OCI-LY7 (cell line): ENCODE results near the gene VASH2. TPM values are rescaled to one million over a fixed set of nuclear protein-coding genes. Genes with fewer than 3 reads are reported as not detected.

Experiments
- BruUV-seq: library from RNA; stranded (reverse); fragments of 400-500 nt; replicated peaks from 2 replicates; lab custom pipeline; 2021; lab: Mats Ljungman, UMichigan
- CTCF ChIA-PET: fragments of 300-600 bp; sonication (Branson Sonifier 250); formaldehyde crosslinking; loops from one replicate; lab custom pipeline; 2022; ENCODE audit warnings: antibody characterized with exemption; ENCODE audit not compliant: unreplicated experiment; lab: Charles Lee
- POLR2A ChIA-PET: fragments of 300-600 bp; sonication (Branson Sonifier 250); formaldehyde crosslinking; loops from one replicate; lab custom pipeline; 2022; ENCODE audit warnings: antibody characterized with exemption; lab: Charles Lee
- DNase-seq: peaks from one replicate; pipeline ENCODE4 v3.0.0-alpha.2; 2015; ENCODE audit warnings: low spot score
- H2AFZ ChIP-seq: fragments of 200-600 bp; sonication (generic), shearing (Covaris generic); 2 replicates; pipeline ENCODE4 v1.6.1; 2014; ENCODE audit warnings: mild to moderate bottlenecking, antibody characterized with exemption, low read length, moderate library complexity
- H3K27ac ChIP-seq: fragments of 200-600 bp; sonication (generic); 2 replicates; pipeline ENCODE4 v1.5.1; 2014; ENCODE audit warnings: mixed run types, low read depth, mild to moderate bottlenecking, moderate library complexity, low read length, inconsistent platforms; ENCODE audit not compliant: poor library complexity, severe bottlenecking
- H3K36me3 ChIP-seq: fragments of 200-600 bp; sonication (generic); 2 replicates; pipeline ENCODE4 v1.6.1; 2014; ENCODE audit warnings: mild to moderate bottlenecking, antibody characterized with exemption, low read length, moderate library complexity, mixed read lengths; ENCODE audit not compliant: insufficient read depth
- H3K4me1 ChIP-seq: fragments of 200-600 bp; sonication (generic); 2 replicates; pipeline ENCODE4 v1.5.1; 2014; ENCODE audit warnings: mild to moderate bottlenecking, low read length; ENCODE audit not compliant: insufficient read depth, poor library complexity, severe bottlenecking
- H3K4me2 ChIP-seq: fragments of 200-600 bp; sonication (generic); 2 replicates; pipeline ENCODE4 v1.6.1; 2014; ENCODE audit warnings: mild to moderate bottlenecking, low read length
- H3K4me3 ChIP-seq: fragments of 200-600 bp; sonication (generic); 2 replicates; pipeline ENCODE4 v1.5.1; 2014; ENCODE audit warnings: mild to moderate bottlenecking, low read depth, low read length; ENCODE audit not compliant: poor library complexity, severe bottlenecking
- H3K79me2 ChIP-seq: fragments of 200-600 bp; sonication (generic); 2 replicates; pipeline ENCODE4 v1.6.1; 2016; ENCODE audit warnings: low read depth, mild to moderate bottlenecking, low read length, moderate library complexity, mixed read lengths; ENCODE audit not compliant: insufficient read depth
- H3K9me2 ChIP-seq: fragments of 200-600 bp; sonication (generic); 2 replicates; pipeline ENCODE4 v1.6.1; 2016; ENCODE audit warnings: mild to moderate bottlenecking, low read length, mixed read lengths; ENCODE audit not compliant: insufficient read depth
- H3K9me3 ChIP-seq: fragments of 200-600 bp; sonication (generic); 2 replicates; pipeline ENCODE4 v1.6.1; 2014; ENCODE audit warnings: mild to moderate bottlenecking, mixed run types, low read length, mixed read lengths
- H4K20me1 ChIP-seq: fragments of 200-600 bp; sonication (generic); 2 replicates; pipeline ENCODE4 v1.6.1; 2014; ENCODE audit warnings: mild to moderate bottlenecking, antibody characterized with exemption, low read length, moderate library complexity, mixed read lengths; ENCODE audit not compliant: insufficient read depth
- EZH2phosphoT487 ChIP-seq: fragments of 200-600 bp; sonication (generic); IDR thresholded peaks from 2 replicates; pipeline ENCODE4 v1.6.1; 2018; ENCODE audit warnings: low read depth, borderline replicate concordance, mild to moderate bottlenecking, mixed run types, antibody characterized with exemption, low read length, moderate library complexity, mixed read lengths
- intact Hi-C: fragments of 100-400 bp; cut with micrococcal nuclease; formaldehyde crosslinking; loops from one replicate; pipeline ENCODE4 v1.10.0; 2022; ENCODE audit not compliant: unreplicated experiment
- total RNA-seq, 2 experiments: library from RNA; depleted of rRNA in 1 of 2; stranded (reverse); fragments of >200 nt in 1 of 2; shearing (Covaris generic) in 1 of 2; gene quantifications; 2 replicates each; pipeline ENCODE4 v1.2.3, GENCODE V29; 2014 to 2022
- TF ChIP-seq, protein P1 (sequence below): fragments of 200-600 bp; sonication (generic); conservative IDR thresholded peaks from 2 replicates; pipeline ENCODE4 v1.5.1; 2014; ENCODE audit warnings: mild to moderate bottlenecking, antibody characterized with exemption, low read length, moderate library complexity, mixed read lengths

VASH2 gene
- total RNA-seq, 2 experiments from 2014 or later = 7.3 to 7.4 TPM

DNA sequence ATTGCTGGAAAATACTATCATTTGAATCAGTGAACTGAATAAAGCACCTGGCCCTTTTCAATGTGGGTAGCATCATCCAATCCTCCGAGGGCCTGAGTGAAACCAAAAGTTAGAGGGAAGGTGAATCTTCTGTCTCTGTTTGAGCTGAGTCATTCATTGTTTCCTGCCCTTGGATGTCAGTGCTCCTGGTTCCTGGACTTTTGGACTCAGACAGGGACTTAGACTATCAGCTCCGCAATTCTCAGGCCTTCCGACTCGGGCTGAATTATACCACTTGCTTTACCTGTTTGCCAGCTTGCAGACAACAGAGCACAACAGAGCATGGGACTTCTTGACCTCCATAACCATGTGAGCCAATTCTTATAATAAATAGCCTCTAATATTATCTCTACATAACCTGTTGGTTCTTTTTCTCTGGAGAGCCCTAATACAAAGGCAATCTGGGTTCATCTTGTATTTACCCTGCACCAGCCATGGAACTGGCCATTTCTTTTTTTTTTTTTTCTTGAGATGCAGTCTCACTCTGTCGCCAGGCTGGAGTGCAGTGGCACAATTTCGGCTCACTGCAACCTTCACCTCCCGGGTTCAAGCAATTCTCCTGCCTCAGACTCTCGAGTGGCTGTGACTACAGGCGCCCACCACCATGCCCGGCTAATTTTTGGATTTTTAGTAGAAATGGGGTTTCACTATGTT is 19.2 kb upstream of the VASH2 start:
- intact Hi-C loops = no loop called here
- ChIA-PET POLR2A (interaction anchor here (0.7 to 1.0 kb wide), 2 partner anchors 8 to 83 kb away, joined by 3 to 4 read pairs; no protein-coding TSS in a partner anchor), CTCF (no interaction called here)
- Histone ChIP-seq H3K27ac (no peak overlapping the region), H3K4me3 (no peak overlapping the region), H3K79me2 (no peaks in the 10 kb centered on the region), H3K9me2 (no peaks in the 10 kb centered on the region), H3K4me1 (peaks cover 12% of the 10 kb centered on the region), H3K4me2 (no peak overlapping the region), H3K36me3 (no peaks in the 10 kb centered on the region), H2AFZ (no peak overlapping the region; the same call in 1 of the 2 replicates), H3K9me3 (no peaks in the 10 kb centered on the region), H4K20me1 (no peaks in the 10 kb centered on the region)
- TF ChIP-seq, protein P1, sequence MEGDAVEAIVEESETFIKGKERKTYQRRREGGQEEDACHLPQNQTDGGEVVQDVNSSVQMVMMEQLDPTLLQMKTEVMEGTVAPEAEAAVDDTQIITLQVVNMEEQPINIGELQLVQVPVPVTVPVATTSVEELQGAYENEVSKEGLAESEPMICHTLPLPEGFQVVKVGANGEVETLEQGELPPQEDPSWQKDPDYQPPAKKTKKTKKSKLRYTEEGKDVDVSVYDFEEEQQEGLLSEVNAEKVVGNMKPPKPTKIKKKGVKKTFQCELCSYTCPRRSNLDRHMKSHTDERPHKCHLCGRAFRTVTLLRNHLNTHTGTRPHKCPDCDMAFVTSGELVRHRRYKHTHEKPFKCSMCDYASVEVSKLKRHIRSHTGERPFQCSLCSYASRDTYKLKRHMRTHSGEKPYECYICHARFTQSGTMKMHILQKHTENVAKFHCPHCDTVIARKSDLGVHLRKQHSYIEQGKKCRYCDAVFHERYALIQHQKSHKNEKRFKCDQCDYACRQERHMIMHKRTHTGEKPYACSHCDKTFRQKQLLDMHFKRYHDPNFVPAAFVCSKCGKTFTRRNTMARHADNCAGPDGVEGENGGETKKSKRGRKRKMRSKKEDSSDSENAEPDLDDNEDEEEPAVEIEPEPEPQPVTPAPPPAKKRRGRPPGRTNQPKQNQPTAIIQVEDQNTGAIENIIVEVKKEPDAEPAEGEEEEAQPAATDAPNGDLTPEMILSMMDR = no peak
- TF ChIP-seq EZH2phosphoT487 = no peak
- DNase-seq = no peak
- no TSS peak for BruUV-seq

DNA sequence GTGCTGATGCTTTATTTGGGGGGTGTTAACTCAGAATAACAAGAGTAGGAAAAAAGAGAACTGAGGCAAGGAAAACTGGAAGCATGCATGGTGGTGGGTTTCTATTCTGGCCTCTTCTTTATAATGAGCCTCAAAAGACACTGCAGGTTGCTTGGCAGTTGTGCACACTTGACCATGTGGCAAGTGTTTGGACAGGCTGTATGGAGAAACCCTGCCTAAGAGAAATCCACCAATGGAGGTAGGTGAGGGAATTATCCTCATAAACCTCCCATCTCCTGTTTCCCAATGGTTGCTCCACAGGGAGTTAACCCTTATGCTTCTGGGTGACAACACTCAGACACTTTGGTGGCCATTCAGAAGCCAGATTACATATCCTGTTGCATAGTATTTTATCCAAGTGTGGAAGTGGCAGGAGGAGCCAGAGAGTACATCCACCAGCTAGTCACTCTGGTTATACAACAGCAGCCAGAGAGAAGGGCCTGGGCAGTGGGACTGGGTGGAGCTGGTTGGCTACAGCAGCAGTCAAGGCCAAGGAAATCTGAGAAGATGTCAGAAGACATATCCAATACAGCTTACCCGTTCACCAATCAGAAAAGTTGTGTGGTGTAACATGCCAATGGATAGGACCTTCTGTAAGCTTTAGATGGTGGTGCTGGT is 16.4 kb upstream of the VASH2 start:
- Histone ChIP-seq H3K79me2 (no peaks in the 10 kb centered on the region), H4K20me1 (no peaks in the 10 kb centered on the region), H3K9me3 (no peaks in the 10 kb centered on the region), H3K4me2 (no peak overlapping the region), H3K36me3 (no peaks in the 10 kb centered on the region), H3K27ac (no peak overlapping the region), H3K4me1 (peaks cover 11% of the 10 kb centered on the region), H3K9me2 (no peaks in the 10 kb centered on the region), H3K4me3 (no peak overlapping the region), H2AFZ (no peak overlapping the region)
- ChIA-PET CTCF (no interaction called here), POLR2A (interaction anchor here (0.7 to 1.1 kb wide), 3 partner anchors 10 to 71 kb away, joined by 3 to 6 read pairs (median 4); no protein-coding TSS in a partner anchor)
- intact Hi-C loops = no loop called here
- no peak for DNase-seq
- no TSS peak for BruUV-seq
- TF ChIP-seq, protein P1 = no peak
- no peak for TF ChIP-seq EZH2phosphoT487
